Esophagus (tissue), 2 donors: ENCODE measurements around the gene SLC2A14. TPM values are rescaled to one million over a fixed set of nuclear protein-coding genes. Genes with fewer than 3 reads are reported as not detected.
"Not testable (repeated sequence)": the region's sequence is repeated elsewhere in the genome, so short reads cannot be mapped to it uniquely, and the experiment has no call there.

ENCODE experiments used
- H3K27ac ChIP-seq, 2 donors: one replicate each; pipeline ENCODE4 v1.5.1; 2013; ENCODE audit warnings: low read depth in 2 of 2, mild to moderate bottlenecking in 2 of 2, inconsistent platforms in 1 of 2, low read length in 1 of 2, moderate library complexity in 1 of 2
- H3K27me3 ChIP-seq, 2 donors: one replicate each; pipeline ENCODE4 v1.6.1; 2013; ENCODE audit warnings: low read length in 2 of 2, control low read depth in 1 of 2, mild to moderate bottlenecking in 1 of 2; ENCODE audit not compliant: insufficient read depth in 2 of 2, control insufficient read depth in 1 of 2
- H3K36me3 ChIP-seq, 2 donors: one replicate each; pipeline ENCODE4 v1.6.1; 2013; ENCODE audit warnings: low read length in 1 of 2; ENCODE audit not compliant: control insufficient read depth in 2 of 2, insufficient read depth in 2 of 2
- H3K4me1 ChIP-seq, 2 donors: one replicate each; pipeline ENCODE4 v1.6.1; 2013; ENCODE audit warnings: low read length in 1 of 2; ENCODE audit not compliant: control insufficient read depth in 2 of 2, insufficient read depth in 2 of 2
- H3K4me3 ChIP-seq, 2 donors: one replicate each; pipeline ENCODE4 v1.5.1; 2013; ENCODE audit warnings: low read length in 2 of 2, mild to moderate bottlenecking in 2 of 2, low read depth in 1 of 2, moderate library complexity in 1 of 2
- H3K9me3 ChIP-seq, 2 donors: one replicate each; pipeline ENCODE4 v1.6.1; 2013; ENCODE audit warnings: mild to moderate bottlenecking in 2 of 2, low read depth in 1 of 2, low read length in 1 of 2, moderate library complexity in 1 of 2; ENCODE audit not compliant: control insufficient read depth in 2 of 2, insufficient read depth in 1 of 2
- WGBS, 2 donors: extraction: QIAGEN DNeasy Blood & Tissue Kit; methylation state at CpG; one replicate each; pipeline ENCODE4 v1.1.7; 2013; 5-methylcytosine and 5-hydroxymethylcytosine counted together
- polyA plus RNA-seq, 2 donors: library from polyadenylated mRNA; stranded (reverse); fragments of 200-250 nt; gene quantifications; one replicate each; pipeline ENCODE4 v1.2.3, GENCODE V29; 2013
- donor health status: healthy with polysubstance abuse.
- donor health status: Bipolar disorder and iron deficiency.

The SLC2A14 gene
- polyA plus RNA-seq, 2 donors = not detected

GRCh38 chr12:7905600-7906125 lies 32.9 kb upstream of the SLC2A14 start:
- not testable (repeated sequence) for H3K4me3 ChIP-seq, H3K36me3 ChIP-seq, H3K4me1 ChIP-seq, H3K27ac ChIP-seq, H3K9me3 ChIP-seq, H3K27me3 ChIP-seq
- 23 to 33% methylated on average over 2 of the region's 5 CpGs for WGBS, 2 donors

GRCh38 chr12:7905071-7905470 lies 32.4 kb upstream of the SLC2A14 start:
- no peaks in the 10 kb centered on the region for H3K4me1 ChIP-seq
- no peak overlapping the region for H3K4me3 ChIP-seq
- no peaks in the 10 kb centered on the region for H3K9me3 ChIP-seq
- 2% methylated on average over 1 of the region's 1 CpG for WGBS, 2 donors
- H3K27me3 ChIP-seq = no peaks in the 10 kb centered on the region
- H3K27ac ChIP-seq = no peak overlapping the region
- H3K36me3 ChIP-seq = no peaks in the 10 kb centered on the region

GRCh38 chr12:7902416-7902815 lies 29.7 kb upstream of the SLC2A14 start:
- H3K4me1 ChIP-seq, H3K4me3 ChIP-seq, H3K27me3 ChIP-seq, H3K9me3 ChIP-seq, H3K36me3 ChIP-seq, H3K27ac ChIP-seq: not testable (repeated sequence)
- WGBS, 2 donors = 72 to 82% methylated on average over 8 of the region's 8 CpGs

GRCh38 chr12:7899755-7900154 lies 27.0 kb upstream of the SLC2A14 start:
- Histone ChIP-seq H3K9me3 (no peaks in the 10 kb centered on the region), H3K27me3 (no peaks in the 10 kb centered on the region), H3K27ac (no peak overlapping the region), H3K36me3 (no peaks in the 10 kb centered on the region), H3K4me3 (no peak overlapping the region), H3K4me1 (no peaks in the 10 kb centered on the region)
- 77 to 83% methylated on average over 7 of the region's 7 CpGs for WGBS, 2 donors

- H3K36me3 ChIP-seq, H3K9me3 ChIP-seq: not testable (repeated sequence)
- 82 to 86% methylated on average over 4 of the region's 4 CpGs for WGBS, 2 donors
These were observed 24.0 kb upstream of the SLC2A14 start for GRCh38 chr12:7896726-7897125.

GRCh38 chr12:7892186-7892980 lies 19.7 kb upstream of the SLC2A14 start:
- no peaks in the 10 kb centered on the region for H3K9me3 ChIP-seq
- H3K27ac ChIP-seq = no peak overlapping the region
- H3K27me3 ChIP-seq = no peaks in the 10 kb centered on the region
- no peaks in the 10 kb centered on the region for H3K36me3 ChIP-seq
- no peaks in the 10 kb centered on the region for H3K4me1 ChIP-seq
- WGBS, 2 donors = 82 to 91% methylated on average over 3 to 4 of the region's 4 CpGs
- H3K4me3 ChIP-seq = no peak overlapping the region

More at GRCh38 chr12:7896726-7897125, 24.0 kb upstream of the SLC2A14 start:
- H3K27ac ChIP-seq, H3K4me3 ChIP-seq, H3K27me3 ChIP-seq, H3K4me1 ChIP-seq: not testable (repeated sequence)

GRCh38 chr12:7884689-7885088 lies 12.0 kb upstream of the SLC2A14 start:
- Histone ChIP-seq H3K4me3 (no peak overlapping the region), H3K9me3 (no peaks in the 10 kb centered on the region), H3K27ac (no peak overlapping the region), H3K27me3 (no peaks in the 10 kb centered on the region), H3K4me1 (no peaks in the 10 kb centered on the region), H3K36me3 (no peaks in the 10 kb centered on the region)
- 19 to 29% methylated on average over 3 of the region's 3 CpGs for WGBS, 2 donors

GRCh38 chr12:7881736-7882120 lies 9.0 kb upstream of the SLC2A14 start:
- H3K27me3 ChIP-seq, H3K36me3 ChIP-seq, H3K4me3 ChIP-seq, H3K9me3 ChIP-seq, H3K4me1 ChIP-seq, H3K27ac ChIP-seq: not testable (repeated sequence)
- 81 to 89% methylated on average over 4 of the region's 4 CpGs for WGBS, 2 donors

GRCh38 chr12:7880952-7881735 lies 8.4 kb upstream of the SLC2A14 start:
- H3K27me3 ChIP-seq, H3K9me3 ChIP-seq, H3K4me3 ChIP-seq, H3K27ac ChIP-seq, H3K36me3 ChIP-seq, H3K4me1 ChIP-seq: not testable (repeated sequence)
- WGBS, 2 donors = 94 to 95% methylated on average over 52 of the region's 52 CpGs
